ENCODE data around the gene PRKG1.

PRKG1 gene

DNA sequence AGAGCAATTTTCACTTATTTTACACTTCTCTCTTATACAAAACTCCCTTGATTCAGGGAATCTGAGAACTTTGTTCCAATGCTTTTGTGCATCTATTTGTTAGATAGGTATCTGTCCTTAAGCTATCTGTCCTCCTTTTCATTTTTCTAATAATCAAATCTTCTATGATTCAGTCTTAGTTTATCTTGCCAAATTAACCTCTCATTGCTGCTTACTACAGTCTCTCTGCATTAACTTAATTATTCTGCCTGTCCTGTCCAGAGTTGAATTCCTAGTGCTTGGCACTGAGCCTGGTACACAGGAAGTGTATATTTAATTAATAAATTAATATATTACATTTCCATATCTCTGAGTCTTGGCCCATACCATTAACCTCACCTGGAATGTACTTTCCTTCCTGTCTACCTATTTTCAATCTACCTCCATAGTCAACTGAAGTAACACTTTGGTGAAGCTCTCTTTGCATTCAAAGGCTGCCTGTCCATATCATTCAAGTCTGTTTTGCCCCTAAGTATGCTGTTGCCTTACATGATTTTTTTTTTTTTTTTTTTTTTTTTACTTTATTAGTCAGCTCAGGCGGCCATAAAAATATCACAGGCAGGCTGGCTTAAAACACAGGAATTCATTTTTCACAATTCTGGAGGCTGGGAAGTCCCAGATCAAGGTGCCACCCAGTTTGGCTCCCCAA is 691.1 kb downstream of the PRKG1 start:
- no peaks in the 10 kb centered on the region for H3K9me2 ChIP-seq (replicated peaks; ENCODE audit: control insufficient read depth, low read length)
- H3K27ac ChIP-seq (ENCODE audit: low read depth, low read length): no peak overlapping the region
- H3K4me1 ChIP-seq (ENCODE audit: control insufficient read depth, low read length): no peaks in the 10 kb centered on the region
- H3K27me3 ChIP-seq (ENCODE audit: control insufficient read depth, low read length): no peaks in the 10 kb centered on the region
- H3F3A ChIP-seq (ENCODE audit: control insufficient read depth, insufficient read depth): no peaks in the 10 kb centered on the region
- no peak overlapping the region for H3K4me2 ChIP-seq (ENCODE audit: low read length)
- no peaks in the 10 kb centered on the region for H3K36me3 ChIP-seq (ENCODE audit: control insufficient read depth, low read length)
- H4K20me1 ChIP-seq (ENCODE audit: control insufficient read depth, insufficient read depth, low read depth, low read length): no peaks in the 10 kb centered on the region
- no peak for TF ChIP-seq EZH2phosphoT487 (IDR thresholded peaks at IDR 0.05; ENCODE audit: borderline replicate concordance, low read length)
- TF ChIP-seq, protein P1, sequence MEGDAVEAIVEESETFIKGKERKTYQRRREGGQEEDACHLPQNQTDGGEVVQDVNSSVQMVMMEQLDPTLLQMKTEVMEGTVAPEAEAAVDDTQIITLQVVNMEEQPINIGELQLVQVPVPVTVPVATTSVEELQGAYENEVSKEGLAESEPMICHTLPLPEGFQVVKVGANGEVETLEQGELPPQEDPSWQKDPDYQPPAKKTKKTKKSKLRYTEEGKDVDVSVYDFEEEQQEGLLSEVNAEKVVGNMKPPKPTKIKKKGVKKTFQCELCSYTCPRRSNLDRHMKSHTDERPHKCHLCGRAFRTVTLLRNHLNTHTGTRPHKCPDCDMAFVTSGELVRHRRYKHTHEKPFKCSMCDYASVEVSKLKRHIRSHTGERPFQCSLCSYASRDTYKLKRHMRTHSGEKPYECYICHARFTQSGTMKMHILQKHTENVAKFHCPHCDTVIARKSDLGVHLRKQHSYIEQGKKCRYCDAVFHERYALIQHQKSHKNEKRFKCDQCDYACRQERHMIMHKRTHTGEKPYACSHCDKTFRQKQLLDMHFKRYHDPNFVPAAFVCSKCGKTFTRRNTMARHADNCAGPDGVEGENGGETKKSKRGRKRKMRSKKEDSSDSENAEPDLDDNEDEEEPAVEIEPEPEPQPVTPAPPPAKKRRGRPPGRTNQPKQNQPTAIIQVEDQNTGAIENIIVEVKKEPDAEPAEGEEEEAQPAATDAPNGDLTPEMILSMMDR (IDR thresholded peaks at IDR 0.05; ENCODE audit: low read depth, low read length, poor library complexity, severe bottlenecking): no peak
- H3K4me3 ChIP-seq (ENCODE audit: low read length): no peak overlapping the region
- H3K9me3 ChIP-seq (ENCODE audit: control insufficient read depth, insufficient read depth, low read length): no peaks in the 10 kb centered on the region
- H3K79me2 ChIP-seq (ENCODE audit: control insufficient read depth, low read length): no peaks in the 10 kb centered on the region

DNA sequence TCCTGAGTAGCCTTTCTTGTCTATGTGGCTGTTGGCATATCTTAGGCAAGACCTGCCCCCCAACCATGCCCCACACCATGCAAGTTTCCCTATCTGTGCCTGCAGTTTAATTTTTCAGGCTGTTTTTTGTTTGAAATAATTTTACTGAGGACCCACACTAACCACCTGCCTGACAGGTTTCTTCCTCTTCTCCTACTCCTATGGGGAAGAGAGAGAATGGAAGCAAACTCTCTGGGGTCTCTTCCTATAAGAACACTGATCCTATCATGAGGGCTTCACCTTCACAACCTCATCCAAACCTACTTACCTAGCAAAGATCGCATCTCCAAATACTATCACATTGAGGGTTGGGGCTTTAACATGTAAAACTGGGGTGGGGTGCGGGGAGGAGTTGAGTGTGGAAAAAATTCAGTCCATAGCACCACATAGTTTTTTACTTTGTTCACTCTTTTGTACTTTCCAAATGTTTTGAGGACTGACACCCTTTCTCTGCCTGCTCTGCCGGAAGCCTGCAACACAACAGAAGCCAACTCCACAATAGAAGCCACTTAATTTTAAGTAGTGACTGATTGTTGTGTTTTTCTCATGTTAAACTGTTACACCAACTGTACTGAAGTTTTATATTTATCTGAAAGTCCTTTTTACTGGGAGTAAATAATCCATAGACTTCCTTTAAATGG is 692.3 kb downstream of the PRKG1 start:
- Histone ChIP-seq H3K4me3 (ENCODE audit: low read length) (no peak overlapping the region), H3K27ac (ENCODE audit: low read depth, low read length) (no peak overlapping the region), H3K27me3 (ENCODE audit: control insufficient read depth, low read length) (no peaks in the 10 kb centered on the region), H3K4me1 (ENCODE audit: control insufficient read depth, low read length) (no peaks in the 10 kb centered on the region), H3K79me2 (ENCODE audit: control insufficient read depth, low read length) (no peaks in the 10 kb centered on the region), H3K9me3 (ENCODE audit: control insufficient read depth, insufficient read depth, low read length) (no peaks in the 10 kb centered on the region), H3K4me2 (ENCODE audit: low read length) (no peak overlapping the region), H3K9me2 (replicated peaks; ENCODE audit: control insufficient read depth, low read length) (no peaks in the 10 kb centered on the region), H3F3A (ENCODE audit: control insufficient read depth, insufficient read depth) (no peaks in the 10 kb centered on the region), H4K20me1 (ENCODE audit: control insufficient read depth, insufficient read depth, low read depth, low read length) (no peaks in the 10 kb centered on the region), H3K36me3 (ENCODE audit: control insufficient read depth, low read length) (no peaks in the 10 kb centered on the region)
- TF ChIP-seq, protein P1 (IDR thresholded peaks at IDR 0.05; ENCODE audit: low read depth, low read length, poor library complexity, severe bottlenecking): no peak
- TF ChIP-seq EZH2phosphoT487 (IDR thresholded peaks at IDR 0.05; ENCODE audit: borderline replicate concordance, low read length): no peak

DNA sequence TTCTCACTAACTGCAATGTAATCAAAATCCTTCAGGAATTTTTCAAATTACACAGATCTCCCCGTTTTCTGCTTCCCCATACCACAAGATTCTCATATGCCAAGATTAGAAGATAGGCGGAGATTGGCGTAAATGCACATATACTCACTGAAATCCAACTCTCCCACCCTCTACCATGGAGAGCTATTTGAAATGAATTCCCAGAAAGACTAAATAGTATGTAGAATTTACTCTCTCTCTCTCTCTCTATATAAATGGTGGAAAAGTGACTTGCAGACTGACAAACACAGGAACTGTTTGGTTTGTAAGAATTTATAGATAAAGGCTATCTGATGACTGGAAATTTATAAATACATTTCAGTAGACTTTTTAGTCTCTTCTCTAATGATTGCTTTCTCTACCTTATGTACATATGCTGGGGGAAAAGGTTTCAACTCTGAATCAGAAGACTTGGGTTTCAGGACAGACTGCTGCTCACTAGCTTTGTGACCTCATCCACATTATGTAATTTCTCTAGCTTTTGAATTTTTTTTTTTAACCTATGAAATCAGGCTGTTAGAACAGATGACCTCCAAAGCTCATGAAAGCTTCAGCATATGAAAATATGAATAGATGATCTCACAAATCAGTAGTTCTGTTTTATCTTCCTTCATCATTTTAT is 692.9 kb downstream of the PRKG1 start:
- H3K27ac ChIP-seq (ENCODE audit: low read depth, low read length): no peak overlapping the region
- H3K4me2 ChIP-seq (ENCODE audit: low read length): no peak overlapping the region
- H3K9me2 ChIP-seq (replicated peaks; ENCODE audit: control insufficient read depth, low read length): no peaks in the 10 kb centered on the region
- H3K79me2 ChIP-seq (ENCODE audit: control insufficient read depth, low read length): no peaks in the 10 kb centered on the region
- H3K27me3 ChIP-seq (ENCODE audit: control insufficient read depth, low read length): no peaks in the 10 kb centered on the region
- H3K9me3 ChIP-seq (ENCODE audit: control insufficient read depth, insufficient read depth, low read length): no peaks in the 10 kb centered on the region
- H3K36me3 ChIP-seq (ENCODE audit: control insufficient read depth, low read length): no peaks in the 10 kb centered on the region
- no peaks in the 10 kb centered on the region for H3K4me1 ChIP-seq (ENCODE audit: control insufficient read depth, low read length)
- H3K4me3 ChIP-seq (ENCODE audit: low read length): no peak overlapping the region
- TF ChIP-seq, protein P1 (IDR thresholded peaks at IDR 0.05; ENCODE audit: low read depth, low read length, poor library complexity, severe bottlenecking): no peak
- no peak for TF ChIP-seq EZH2phosphoT487 (IDR thresholded peaks at IDR 0.05; ENCODE audit: borderline replicate concordance, low read length)
- H4K20me1 ChIP-seq (ENCODE audit: control insufficient read depth, insufficient read depth, low read depth, low read length): no peaks in the 10 kb centered on the region
- H3F3A ChIP-seq (ENCODE audit: control insufficient read depth, insufficient read depth): no peaks in the 10 kb centered on the region
